SU-DHL-6 (cell line): ENCODE data around the gene LONRF2.

Experiments used
- EZH2phosphoT487 ChIP-seq: fragments of 200-600 bp; sonication (generic), shearing (Covaris generic); conservative IDR thresholded peaks from 2 replicates; pipeline ENCODE4 v1.6.1; 2018; ENCODE audit warnings: mild to moderate bottlenecking, antibody characterized with exemption, low read length, moderate library complexity, mixed read lengths
- TF ChIP-seq, protein P1 (sequence below): fragments of 200-600 bp; sonication (generic); IDR thresholded peaks from one replicate; pipeline ENCODE4 v1.5.1; 2017; ENCODE audit warnings: antibody characterized with exemption, mild to moderate bottlenecking, low read length, moderate library complexity; ENCODE audit not compliant: insufficient read depth, poor library complexity, severe bottlenecking

DNA sequence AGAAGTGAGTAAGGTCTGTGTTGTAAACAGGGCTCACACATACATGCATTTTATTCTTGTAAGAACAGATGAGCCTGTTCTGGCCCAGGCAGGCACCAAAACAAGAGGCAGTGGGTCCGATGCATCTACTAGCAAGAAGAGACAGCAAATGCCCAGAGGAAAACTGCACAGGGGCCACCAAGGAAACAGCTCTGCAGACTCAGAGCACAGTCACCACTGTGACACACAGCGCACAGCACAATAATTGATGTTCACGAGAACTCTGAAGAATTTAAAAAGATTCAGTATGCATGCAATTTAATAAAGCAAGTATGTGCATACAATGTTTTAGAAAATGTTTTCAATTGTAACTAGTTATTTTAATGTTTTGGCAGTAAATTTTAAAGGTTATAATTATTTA is 24.8 kb downstream of the LONRF2 start:
- TF ChIP-seq, protein P1, sequence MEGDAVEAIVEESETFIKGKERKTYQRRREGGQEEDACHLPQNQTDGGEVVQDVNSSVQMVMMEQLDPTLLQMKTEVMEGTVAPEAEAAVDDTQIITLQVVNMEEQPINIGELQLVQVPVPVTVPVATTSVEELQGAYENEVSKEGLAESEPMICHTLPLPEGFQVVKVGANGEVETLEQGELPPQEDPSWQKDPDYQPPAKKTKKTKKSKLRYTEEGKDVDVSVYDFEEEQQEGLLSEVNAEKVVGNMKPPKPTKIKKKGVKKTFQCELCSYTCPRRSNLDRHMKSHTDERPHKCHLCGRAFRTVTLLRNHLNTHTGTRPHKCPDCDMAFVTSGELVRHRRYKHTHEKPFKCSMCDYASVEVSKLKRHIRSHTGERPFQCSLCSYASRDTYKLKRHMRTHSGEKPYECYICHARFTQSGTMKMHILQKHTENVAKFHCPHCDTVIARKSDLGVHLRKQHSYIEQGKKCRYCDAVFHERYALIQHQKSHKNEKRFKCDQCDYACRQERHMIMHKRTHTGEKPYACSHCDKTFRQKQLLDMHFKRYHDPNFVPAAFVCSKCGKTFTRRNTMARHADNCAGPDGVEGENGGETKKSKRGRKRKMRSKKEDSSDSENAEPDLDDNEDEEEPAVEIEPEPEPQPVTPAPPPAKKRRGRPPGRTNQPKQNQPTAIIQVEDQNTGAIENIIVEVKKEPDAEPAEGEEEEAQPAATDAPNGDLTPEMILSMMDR = no peak
- TF ChIP-seq EZH2phosphoT487 = no peak
